ENCODE measurements around the gene PDZD2.

DNA sequence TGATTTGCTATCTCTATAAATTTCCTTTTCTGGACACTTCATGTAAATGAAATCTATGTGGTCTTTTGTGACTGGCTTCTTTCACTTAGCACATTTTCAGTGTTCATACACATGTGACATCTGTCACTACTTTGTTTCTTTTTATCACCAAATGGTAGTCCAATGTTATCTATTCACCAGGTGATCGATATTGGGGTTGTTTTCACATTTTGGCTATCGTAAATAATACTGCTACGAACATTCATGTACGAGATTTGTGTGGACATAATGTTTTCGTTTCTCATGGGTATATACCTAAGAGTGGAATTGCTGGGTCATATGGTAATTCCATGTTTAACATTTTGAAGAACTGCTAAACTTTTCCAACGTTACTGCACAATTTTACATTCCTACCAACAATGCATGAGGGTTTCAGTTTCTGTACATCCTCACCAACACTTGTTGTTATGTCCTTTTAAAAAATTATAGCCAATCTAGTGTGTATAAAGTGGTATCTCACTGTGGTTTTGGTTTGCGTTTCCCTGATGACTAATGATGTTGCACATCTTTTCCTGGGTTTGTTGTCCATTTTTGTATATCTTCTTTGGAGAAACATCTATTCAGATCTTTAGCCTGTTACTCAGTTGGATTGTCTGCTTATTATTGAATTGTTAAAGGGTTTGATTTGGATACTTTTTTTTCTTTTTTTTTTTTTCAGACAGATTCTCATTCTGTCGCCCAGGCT is 263.0 kb downstream of the PDZD2 start:
- TF ChIP-seq, protein P1, sequence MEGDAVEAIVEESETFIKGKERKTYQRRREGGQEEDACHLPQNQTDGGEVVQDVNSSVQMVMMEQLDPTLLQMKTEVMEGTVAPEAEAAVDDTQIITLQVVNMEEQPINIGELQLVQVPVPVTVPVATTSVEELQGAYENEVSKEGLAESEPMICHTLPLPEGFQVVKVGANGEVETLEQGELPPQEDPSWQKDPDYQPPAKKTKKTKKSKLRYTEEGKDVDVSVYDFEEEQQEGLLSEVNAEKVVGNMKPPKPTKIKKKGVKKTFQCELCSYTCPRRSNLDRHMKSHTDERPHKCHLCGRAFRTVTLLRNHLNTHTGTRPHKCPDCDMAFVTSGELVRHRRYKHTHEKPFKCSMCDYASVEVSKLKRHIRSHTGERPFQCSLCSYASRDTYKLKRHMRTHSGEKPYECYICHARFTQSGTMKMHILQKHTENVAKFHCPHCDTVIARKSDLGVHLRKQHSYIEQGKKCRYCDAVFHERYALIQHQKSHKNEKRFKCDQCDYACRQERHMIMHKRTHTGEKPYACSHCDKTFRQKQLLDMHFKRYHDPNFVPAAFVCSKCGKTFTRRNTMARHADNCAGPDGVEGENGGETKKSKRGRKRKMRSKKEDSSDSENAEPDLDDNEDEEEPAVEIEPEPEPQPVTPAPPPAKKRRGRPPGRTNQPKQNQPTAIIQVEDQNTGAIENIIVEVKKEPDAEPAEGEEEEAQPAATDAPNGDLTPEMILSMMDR (IDR thresholded peaks at IDR 0.05), result no peak
- no peak for TF ChIP-seq ZFX (IDR thresholded peaks at IDR 0.05; ENCODE audit: borderline replicate concordance)

All from 22Rv1 (cell line).